ENCODE data around the gene PGA3. TPM values are rescaled to one million over a fixed set of nuclear protein-coding genes. Genes with fewer than 3 reads are reported as not detected.
A peak's percentile ranks its signal among the peaks of the same experiment; 100 is the strongest.
"Not testable (repeated sequence)": the region's sequence is repeated elsewhere in the genome, so short reads cannot be mapped to it uniquely, and the experiment has no call there.

The PGA3 gene
- total and polyA plus RNA-seq, 11 donors = 0.16 to 3.1 (median 1.4) TPM; not detected in 5

GRCh38 chr11:61163714-61164605, 39.4 kb upstream of the PGA3 start:
- Histone ChIP-seq H3K4me3 (no peak overlapping the region), H3K27ac (peak overlapping the region in 4 of 12 donors; percentile 34 to 99 (median 51)), H3K27me3 (peaks cover 0 to 4% (median 0%) of the 10 kb centered on the region in 9 donors), H3K9me3 (no peaks in the 10 kb centered on the region), H3K36me3 (no peaks in the 10 kb centered on the region), H3K4me1 (peaks cover 0 to 64% (median 18%) of the 10 kb centered on the region in 12 donors)
- ATAC-seq (no peak), DNase-seq (peak in 1 of 5 donors; percentile 27)
- 75 to 79% (median 78%) methylated on average over 13 of the region's 13 CpGs for whole genome bisulfite sequencing, 4 donors
- intact Hi-C loops (cut with DNase I) = loop anchor here in 1 of 10 donors (10.0 kb wide), 2 partner anchors 59 to 329 kb away; partner anchors contain the start of gene CD5
- TF ChIP-seq, protein P1, sequence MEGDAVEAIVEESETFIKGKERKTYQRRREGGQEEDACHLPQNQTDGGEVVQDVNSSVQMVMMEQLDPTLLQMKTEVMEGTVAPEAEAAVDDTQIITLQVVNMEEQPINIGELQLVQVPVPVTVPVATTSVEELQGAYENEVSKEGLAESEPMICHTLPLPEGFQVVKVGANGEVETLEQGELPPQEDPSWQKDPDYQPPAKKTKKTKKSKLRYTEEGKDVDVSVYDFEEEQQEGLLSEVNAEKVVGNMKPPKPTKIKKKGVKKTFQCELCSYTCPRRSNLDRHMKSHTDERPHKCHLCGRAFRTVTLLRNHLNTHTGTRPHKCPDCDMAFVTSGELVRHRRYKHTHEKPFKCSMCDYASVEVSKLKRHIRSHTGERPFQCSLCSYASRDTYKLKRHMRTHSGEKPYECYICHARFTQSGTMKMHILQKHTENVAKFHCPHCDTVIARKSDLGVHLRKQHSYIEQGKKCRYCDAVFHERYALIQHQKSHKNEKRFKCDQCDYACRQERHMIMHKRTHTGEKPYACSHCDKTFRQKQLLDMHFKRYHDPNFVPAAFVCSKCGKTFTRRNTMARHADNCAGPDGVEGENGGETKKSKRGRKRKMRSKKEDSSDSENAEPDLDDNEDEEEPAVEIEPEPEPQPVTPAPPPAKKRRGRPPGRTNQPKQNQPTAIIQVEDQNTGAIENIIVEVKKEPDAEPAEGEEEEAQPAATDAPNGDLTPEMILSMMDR (IDR thresholded peaks at IDR 0.05) = no peak
- no peak for TF ChIP-seq POLR2A (IDR thresholded peaks at IDR 0.05)

DNA sequence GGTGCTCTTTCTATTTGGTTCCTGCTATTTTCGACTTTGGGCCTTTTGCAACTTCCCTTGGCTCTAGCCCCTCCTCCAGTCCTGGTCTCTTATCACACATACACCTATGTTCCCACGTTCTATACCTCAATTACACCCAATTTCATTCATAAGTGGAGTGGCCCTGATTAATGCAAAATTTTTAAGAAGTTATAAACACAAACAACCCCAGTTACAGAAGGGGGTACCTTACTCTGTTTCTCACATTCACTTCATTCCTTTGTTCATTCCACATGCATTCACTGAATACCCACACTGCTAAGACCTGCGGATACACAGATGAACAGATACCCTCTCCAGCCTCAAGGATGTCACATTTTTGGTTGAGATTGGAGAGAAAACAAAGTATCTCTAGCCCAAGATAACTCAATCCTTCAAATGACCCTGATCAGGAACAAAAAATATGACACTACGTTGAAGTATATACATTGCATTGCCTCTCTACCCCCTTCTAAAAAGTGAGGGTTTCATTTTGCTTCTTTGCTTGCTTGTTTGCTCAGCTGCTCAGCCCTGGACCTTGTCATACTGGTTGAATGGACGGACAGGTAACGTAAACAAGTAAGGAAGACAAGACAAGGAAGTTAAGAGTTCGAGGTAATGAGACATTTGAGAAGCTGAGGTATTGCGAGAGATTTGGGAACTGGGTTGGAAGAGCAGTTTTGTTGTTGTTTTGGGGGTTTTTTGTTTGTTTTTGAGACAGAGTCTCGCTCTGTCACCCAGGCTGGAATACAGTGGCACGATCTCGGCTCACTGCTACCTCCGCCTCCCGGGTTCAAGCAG, 38.5 kb upstream of the PGA3 start:
- Histone ChIP-seq H3K27me3 (peaks cover 0 to 5% (median 0%) of the 10 kb centered on the region in 9 donors), H3K4me3 (peak overlapping the region in 1 of 12 donors; percentile 32), H3K27ac (peak overlapping the region in 4 of 12 donors; percentile 24 to 99 (median 32)), H3K4me1 (peaks cover 0 to 56% (median 12%) of the 10 kb centered on the region in 12 donors), H3K36me3 (no peaks in the 10 kb centered on the region), H3K9me3 (no peaks in the 10 kb centered on the region)
- intact Hi-C loops (cut with DNase I) = loop anchor here in 1 of 10 donors (10.0 kb wide), 2 partner anchors 60 to 330 kb away; partner anchors contain the start of gene CD5
- DNase-seq (no peak), ATAC-seq (no peak)
- 75 to 80% (median 78%) methylated on average over 13 of the region's 13 CpGs for WGBS, 4 donors
- no peak for TF ChIP-seq POLR2A (IDR thresholded peaks at IDR 0.05)
- TF ChIP-seq, protein P1 (IDR thresholded peaks at IDR 0.05) = no peak

GRCh38 chr11:61165785-61166184, 37.5 kb upstream of the PGA3 start:
- H3K27me3 ChIP-seq, H3K36me3 ChIP-seq, H3K9me3 ChIP-seq, DNase-seq, ATAC-seq: not testable (repeated sequence)
- H3K27ac ChIP-seq = peak overlapping the region in 1 of 12 donors; percentile 99
- intact Hi-C loops (cut with DNase I) = loop anchor here in 1 of 10 donors (10.0 kb wide), 2 partner anchors 61 to 331 kb away; partner anchors contain the start of gene CD5
- peaks cover 0 to 47% (median 7%) of the 10 kb centered on the region in 12 donors for H3K4me1 ChIP-seq
- H3K4me3 ChIP-seq = peak overlapping the region in 1 of 12 donors; percentile 32
- 54 to 78% (median 65%) methylated on average over 2 to 3 of the region's 7 CpGs for WGBS, 4 donors

DNA sequence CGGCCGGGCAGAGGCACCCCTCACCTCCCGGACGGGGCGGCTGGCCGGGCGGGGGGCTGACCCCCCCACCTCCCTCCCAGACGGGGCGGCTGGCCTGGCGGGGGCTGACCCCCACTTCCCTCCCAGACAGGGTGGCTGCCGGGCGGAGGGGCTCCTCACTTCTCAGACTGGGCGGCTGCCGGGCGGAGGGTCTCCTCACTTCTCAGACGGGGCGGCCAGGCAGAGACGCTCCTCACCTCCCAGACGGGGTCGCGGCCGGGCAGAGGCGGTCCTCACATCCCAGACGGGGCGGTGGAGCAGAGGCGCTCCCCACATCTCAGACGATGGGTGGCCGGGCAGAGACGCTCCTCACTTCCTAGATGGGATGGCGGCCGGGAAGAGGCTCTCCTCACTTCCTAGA, 37.0 kb upstream of the PGA3 start:
- not testable (repeated sequence) for H3K27me3 ChIP-seq, H3K9me3 ChIP-seq, DNase-seq, ATAC-seq, H3K27ac ChIP-seq, H3K36me3 ChIP-seq, H3K4me3 ChIP-seq
- peaks cover 0 to 45% (median 7%) of the 10 kb centered on the region in 12 donors for H3K4me1 ChIP-seq
- intact Hi-C loops (cut with DNase I) = loop anchor here in 1 of 10 donors (10.0 kb wide), 2 partner anchors 62 to 332 kb away; partner anchors contain the start of gene CD5
- WGBS, 4 donors = 89 to 94% (median 89%) methylated on average over 10 to 25 of the region's 31 CpGs

Measured in heart left ventricle (tissue), 16 donors.